ENCODE results near the gene MUSTN1.

Gene MUSTN1

DNA sequence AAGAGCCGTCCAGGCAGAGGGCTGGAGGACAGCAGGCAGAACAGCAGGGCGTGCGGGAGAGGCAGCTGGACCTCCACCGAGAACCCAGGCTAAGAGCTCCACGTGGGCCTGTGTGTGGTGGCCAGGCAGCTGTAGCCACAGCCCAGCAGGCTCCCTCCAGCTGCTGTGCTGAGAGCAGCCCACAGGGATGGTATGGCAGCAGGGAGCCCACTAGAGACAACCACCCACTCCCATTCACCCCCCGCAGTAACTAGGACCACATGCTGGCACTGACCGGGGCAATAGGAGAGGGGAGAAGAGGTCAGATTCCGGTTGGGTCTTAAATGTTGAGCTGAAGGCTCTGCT, 25.6 kb upstream of the MUSTN1 start:
- no peak overlapping the region for H3K27ac Mint-ChIP-seq
- H3K4me1 Mint-ChIP-seq, result no peaks in the 10 kb centered on the region
- H3K27me3 Mint-ChIP-seq, result no peaks in the 10 kb centered on the region
- H3K9me3 Mint-ChIP-seq, result peaks cover 0 to 15% of the 10 kb centered on the region in 2 donors
- no peak overlapping the region for H3K4me3 Mint-ChIP-seq
- no peak for DNase-seq
- ATAC-seq, result peak; percentile 26

- no peak for DNase-seq
- Mint-ChIP-seq H3K4me3 (no peak overlapping the region), H3K27ac (peak overlapping the region in 1 of 2 donors; percentile 60), H3K4me1 (no peaks in the 10 kb centered on the region), H3K27me3 (no peaks in the 10 kb centered on the region), H3K9me3 (peaks cover 0 to 10% of the 10 kb centered on the region in 2 donors)
- no peak for ATAC-seq
These were observed 25.0 kb upstream of the MUSTN1 start for GRCh38 chr3:52859686-52860423.

GRCh38 chr3:52857864-52858263, 23.0 kb upstream of the MUSTN1 start:
- H3K27me3 Mint-ChIP-seq, result no peaks in the 10 kb centered on the region
- H3K4me3 Mint-ChIP-seq, result no peak overlapping the region
- peaks cover 0 to 6% of the 10 kb centered on the region in 2 donors for H3K9me3 Mint-ChIP-seq
- DNase-seq (no peak), ATAC-seq (no peak)
- no peak overlapping the region for H3K27ac Mint-ChIP-seq
- H3K4me1 Mint-ChIP-seq, result no peaks in the 10 kb centered on the region

- DNase-seq, result no peak
- Mint-ChIP-seq H3K4me3 (no peak overlapping the region), H3K9me3 (no peaks in the 10 kb centered on the region), H3K27me3 (no peaks in the 10 kb centered on the region), H3K27ac (no peak overlapping the region), H3K4me1 (no peaks in the 10 kb centered on the region)
- no peak for ATAC-seq
These were observed 22.3 kb upstream of the MUSTN1 start for GRCh38 chr3:52857133-52857532.

GRCh38 chr3:52856666-52857065, 21.8 kb upstream of the MUSTN1 start:
- peak overlapping the region in 1 of 2 donors; percentile 74 for H3K27ac Mint-ChIP-seq
- no peaks in the 10 kb centered on the region for H3K9me3 Mint-ChIP-seq
- H3K27me3 Mint-ChIP-seq, result no peaks in the 10 kb centered on the region
- no peak overlapping the region for H3K4me3 Mint-ChIP-seq
- DNase-seq (no peak), ATAC-seq (no peak)
- H3K4me1 Mint-ChIP-seq, result no peaks in the 10 kb centered on the region

DNA sequence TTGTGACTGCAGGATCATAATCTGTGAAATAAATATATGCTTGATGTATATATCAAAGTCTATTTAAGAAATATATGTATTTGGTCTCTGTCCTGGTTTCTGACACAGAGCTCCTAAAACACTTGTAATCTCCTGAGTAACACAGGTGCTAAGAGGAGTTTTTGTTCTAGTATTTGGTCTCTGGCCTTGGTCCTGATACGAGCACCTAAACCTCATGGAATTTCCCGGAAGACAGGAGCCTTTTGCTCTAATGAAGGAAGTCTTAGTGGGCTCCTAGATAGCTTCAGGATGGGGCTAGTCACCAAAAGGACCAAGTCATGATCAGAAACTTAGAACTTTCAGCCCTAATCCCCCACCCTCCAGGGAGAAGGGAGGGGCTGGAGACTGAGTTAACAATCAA, 19.2 kb upstream of the MUSTN1 start:
- no peaks in the 10 kb centered on the region for H3K9me3 Mint-ChIP-seq
- ATAC-seq (no peak), DNase-seq (no peak)
- H3K27me3 Mint-ChIP-seq, result no peaks in the 10 kb centered on the region
- H3K27ac Mint-ChIP-seq, result no peak overlapping the region
- H3K4me3 Mint-ChIP-seq, result no peak overlapping the region
- H3K4me1 Mint-ChIP-seq, result no peaks in the 10 kb centered on the region

- peak overlapping the region; percentile 46 to 78 for H3K27ac Mint-ChIP-seq
- no peaks in the 10 kb centered on the region for H3K9me3 Mint-ChIP-seq
- H3K27me3 Mint-ChIP-seq, result no peaks in the 10 kb centered on the region
- H3K4me1 Mint-ChIP-seq, result no peaks in the 10 kb centered on the region
- ATAC-seq (no peak), DNase-seq (no peak)
- no peak overlapping the region for H3K4me3 Mint-ChIP-seq
These were observed 17.6 kb upstream of the MUSTN1 start for GRCh38 chr3:52852419-52852818.

DNA sequence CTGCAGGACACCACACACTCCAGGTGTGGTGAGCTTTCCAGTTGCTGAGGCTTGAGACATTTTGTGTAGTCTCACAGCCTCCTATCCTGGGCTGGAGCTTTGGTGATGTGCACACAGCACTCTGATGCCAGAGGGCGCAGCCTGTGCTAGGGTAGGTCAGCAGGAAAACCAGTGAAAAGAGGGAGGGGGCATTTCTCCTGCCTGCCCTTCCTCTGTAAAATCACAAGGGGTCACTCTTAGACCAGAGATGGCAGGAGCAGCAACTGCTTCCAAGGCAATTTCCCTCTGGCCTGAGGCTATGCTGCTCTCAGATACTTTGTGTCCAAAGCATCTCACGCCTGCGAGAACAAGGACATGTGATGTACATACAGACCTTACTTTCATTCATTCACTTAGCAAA, 16.5 kb upstream of the MUSTN1 start:
- no peak overlapping the region for H3K27ac Mint-ChIP-seq

GRCh38 chr3:52849656-52850055, 14.8 kb upstream of the MUSTN1 start:
- no peak for ATAC-seq
- H3K4me1 Mint-ChIP-seq, result peaks cover 5% of the 10 kb centered on the region
- H3K9me3 Mint-ChIP-seq, result no peaks in the 10 kb centered on the region
- DNase-seq, result no peak
- H3K27me3 Mint-ChIP-seq, result no peaks in the 10 kb centered on the region
- H3K27ac Mint-ChIP-seq, result no peak overlapping the region
- no peak overlapping the region for H3K4me3 Mint-ChIP-seq

More for the DNA sequence above, 16.5 kb upstream of the MUSTN1 start:
- no peaks in the 10 kb centered on the region for H3K27me3 Mint-ChIP-seq
- ATAC-seq (peak; percentile 87), DNase-seq (peak; percentile 12 to 42)
- H3K4me1 Mint-ChIP-seq, result peaks cover 4% of the 10 kb centered on the region
- no peak overlapping the region for H3K4me3 Mint-ChIP-seq
- no peaks in the 10 kb centered on the region for H3K9me3 Mint-ChIP-seq

DNA sequence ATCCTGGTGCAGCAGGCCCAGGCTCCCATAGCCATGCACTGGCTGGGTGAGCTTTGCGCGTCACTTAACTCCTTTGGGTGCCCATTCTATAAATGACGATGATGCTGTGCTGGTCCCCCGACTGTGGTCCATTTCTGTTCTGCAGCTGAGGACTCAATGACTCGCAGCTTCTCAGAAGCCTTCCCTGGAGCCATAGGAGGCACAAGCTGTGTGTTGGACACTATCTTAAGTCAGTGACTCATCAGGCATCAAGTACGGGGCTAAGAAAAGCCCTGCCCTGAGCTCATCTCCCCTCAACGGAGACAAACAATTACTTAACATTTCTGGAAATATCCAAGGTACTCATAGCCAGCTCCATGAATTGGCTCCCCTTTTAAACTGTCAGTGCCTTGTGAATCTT, 13.8 kb upstream of the MUSTN1 start:
- Mint-ChIP-seq H3K27ac (no peak overlapping the region), H3K4me3 (no peak overlapping the region), H3K9me3 (no peaks in the 10 kb centered on the region), H3K4me1 (peaks cover 5% of the 10 kb centered on the region), H3K27me3 (no peaks in the 10 kb centered on the region)
- DNase-seq (no peak), ATAC-seq (no peak)

DNA sequence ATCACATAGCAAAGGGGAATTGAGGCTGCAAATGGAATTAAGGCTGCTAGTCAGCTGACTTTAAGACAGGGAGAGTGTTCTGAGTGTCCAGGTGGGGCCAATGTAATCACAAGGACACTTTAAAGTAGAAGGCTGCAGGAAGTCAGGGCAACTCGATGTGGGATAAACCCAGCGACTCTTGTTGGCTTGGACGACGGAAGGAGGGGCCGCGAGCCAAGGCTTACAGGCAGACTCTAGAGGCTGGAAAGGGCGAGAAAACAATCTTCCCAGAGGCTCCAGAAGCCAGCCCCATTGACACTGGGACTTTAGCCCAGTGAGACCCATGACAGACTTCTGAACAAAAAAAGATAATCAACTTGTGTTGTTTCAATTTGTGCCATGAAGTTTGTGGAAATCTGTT, 12.9 kb upstream of the MUSTN1 start:
- H3K4me3 Mint-ChIP-seq, result no peak overlapping the region
- H3K27ac Mint-ChIP-seq, result peak overlapping the region; percentile 27 to 65
- ATAC-seq (no peak), DNase-seq (no peak)
- no peaks in the 10 kb centered on the region for H3K9me3 Mint-ChIP-seq
- H3K4me1 Mint-ChIP-seq, result peaks cover 5% of the 10 kb centered on the region
- no peaks in the 10 kb centered on the region for H3K27me3 Mint-ChIP-seq

- no peaks in the 10 kb centered on the region for H3K9me3 Mint-ChIP-seq
- H3K27me3 Mint-ChIP-seq, result no peaks in the 10 kb centered on the region
- H3K27ac Mint-ChIP-seq, result peak overlapping the region in 1 of 2 donors; percentile 27
- no peak overlapping the region for H3K4me3 Mint-ChIP-seq
- ATAC-seq (no peak), DNase-seq (no peak)
- H3K4me1 Mint-ChIP-seq, result peaks cover 5% of the 10 kb centered on the region
These were observed 12.4 kb upstream of the MUSTN1 start for GRCh38 chr3:52847241-52847640.

GRCh38 chr3:52846432-52846965, 11.7 kb upstream of the MUSTN1 start:
- H3K4me1 Mint-ChIP-seq, result peaks cover 5% of the 10 kb centered on the region
- ATAC-seq, result no peak
- H3K4me3 Mint-ChIP-seq, result no peak overlapping the region
- H3K27ac Mint-ChIP-seq, result peak overlapping the region in 1 of 2 donors; percentile 16
- DNase-seq, result no peak
- H3K27me3 Mint-ChIP-seq, result no peaks in the 10 kb centered on the region
- no peaks in the 10 kb centered on the region for H3K9me3 Mint-ChIP-seq

- no peak for ATAC-seq
- H3K27ac Mint-ChIP-seq, result no peak overlapping the region
- no peaks in the 10 kb centered on the region for H3K9me3 Mint-ChIP-seq
These were observed 11.0 kb upstream of the MUSTN1 start for GRCh38 chr3:52845691-52846431.

DNA sequence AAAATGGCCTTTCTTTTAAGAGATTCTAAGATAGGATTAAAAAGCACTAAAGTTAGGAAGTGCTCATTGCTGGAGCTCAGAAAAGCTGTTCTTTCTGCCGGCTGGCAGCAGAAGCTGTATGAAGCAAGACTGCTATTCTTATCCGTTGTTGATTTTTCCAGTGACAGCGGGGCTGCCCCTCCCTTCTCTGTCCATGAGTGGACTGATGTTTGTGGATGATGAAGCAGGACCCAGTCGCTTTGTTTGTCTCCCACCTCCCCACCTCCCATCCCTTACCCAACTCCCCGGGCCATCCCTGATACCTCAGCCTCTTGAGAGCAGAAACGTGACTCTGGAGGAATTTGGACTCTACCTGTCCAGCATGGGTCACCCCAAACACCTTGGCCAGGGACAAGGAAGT, 10.3 kb upstream of the MUSTN1 start:
- DNase-seq (no peak), ATAC-seq (no peak)
- Mint-ChIP-seq H3K9me3 (no peaks in the 10 kb centered on the region), H3K27me3 (no peaks in the 10 kb centered on the region), H3K27ac (no peak overlapping the region), H3K4me3 (no peak overlapping the region), H3K4me1 (peaks cover 5% of the 10 kb centered on the region)

More at GRCh38 chr3:52845691-52846431, 11.0 kb upstream of the MUSTN1 start:
- Mint-ChIP-seq H3K27me3 (no peaks in the 10 kb centered on the region), H3K4me1 (peaks cover 5% of the 10 kb centered on the region), H3K4me3 (no peak overlapping the region)
- no peak for DNase-seq

DNA sequence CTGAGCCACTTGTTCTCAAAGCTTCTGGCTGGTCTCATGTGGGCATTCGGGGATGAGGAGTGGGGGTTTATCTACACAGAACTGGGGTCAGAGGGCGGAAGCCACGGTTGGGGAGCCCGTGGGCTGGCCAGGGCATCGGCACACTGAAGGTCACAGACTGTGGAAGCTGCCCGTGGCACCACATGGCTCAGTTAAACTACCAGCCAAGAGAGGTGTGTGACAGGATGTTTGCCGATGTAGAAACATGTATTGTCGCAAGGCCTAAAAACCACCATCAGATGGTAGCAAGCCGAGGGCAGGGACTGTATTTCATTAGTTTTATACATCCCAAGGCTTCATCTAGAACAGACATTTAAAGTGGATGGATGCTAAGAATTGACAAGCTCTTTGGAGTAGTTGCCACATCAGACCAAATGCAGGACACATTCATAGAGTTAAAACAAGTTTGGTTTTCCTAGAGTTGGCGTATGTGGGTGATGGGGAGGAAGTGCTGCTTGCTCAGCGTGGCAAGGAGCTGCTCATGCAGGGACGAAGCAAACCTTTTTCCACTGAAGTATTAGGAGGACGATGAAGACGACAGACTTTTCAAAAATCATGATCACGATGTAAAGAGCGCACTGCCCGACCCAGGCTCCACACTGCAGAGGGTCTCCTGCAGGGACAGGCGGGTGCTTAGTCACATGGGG, 9.6 kb upstream of the MUSTN1 start:
- ATAC-seq (no peak), DNase-seq (no peak)
- Mint-ChIP-seq H3K27ac (no peak overlapping the region), H3K9me3 (no peaks in the 10 kb centered on the region), H3K4me1 (peaks cover 12% of the 10 kb centered on the region), H3K4me3 (no peak overlapping the region), H3K27me3 (no peaks in the 10 kb centered on the region)

All from stimulated activated naive CD8-positive, alpha-beta T cell treated with anti-CD3 and anti-CD28 coated beads, Interleukin-15, amount 100 ng/mL, for 72 hours (primary cell).